Fibroblast of lung (primary cell): Measurements from ENCODE around the gene ALPG.

Source experiments
- CTCF ChIP-seq, 2 donors: IDR thresholded peaks in 1 of 2; conservative IDR thresholded peaks in 1 of 2; 1 replicate in 1 of 2; 2 replicates in 1 of 2; pipeline ENCODE4 v1.5.1; 2011 to 2012; ENCODE audit warnings: low read length in 2 of 2, control low read depth in 1 of 2, inconsistent platforms in 1 of 2, low read depth in 1 of 2, mild to moderate bottlenecking in 1 of 2
- EZH2 ChIP-seq: IDR thresholded peaks from 2 replicates; pipeline ENCODE4 v1.5.1; 2012; ENCODE audit warnings: low read length, control low read depth, mild to moderate bottlenecking; ENCODE audit errors: missing control alignments

- no peak for TF ChIP-seq CTCF (conservative IDR thresholded peaks at IDR 0.05 in 1 of 2, IDR thresholded peaks at IDR 0.05 in 1 of 2; ENCODE audit: low read depth in 1 of 2, low read length in 2 of 2)
- no peak for TF ChIP-seq EZH2
Measured at GRCh38 chr2:232454630-232455029, 48.0 kb downstream of the ALPG start.
